Lower lobe of right lung (tissue), 2 donors: ENCODE results near the gene DLGAP1. TPM values are rescaled to one million over a fixed set of nuclear protein-coding genes. Genes with fewer than 3 reads are reported as not detected.

ENCODE experiments used
- ATAC-seq, 2 donors: fragments of 200-7000 bp; cut with Tn5 transposase; one replicate each; pipeline ENCODE4 v1.9.1; 2020 to 2022; ENCODE audit warnings: mild to moderate bottlenecking in 2 of 2, moderate library complexity in 2 of 2
- DNase-seq: peaks from one replicate; pipeline ENCODE4 v3.0.0-alpha.2; 2020
- H3K27ac ChIP-seq: fragments of 200-600 bp; one replicate; pipeline ENCODE4 v1.8.0; 2022
- H3K27me3 ChIP-seq: fragments of 200-600 bp; one replicate; pipeline ENCODE4 v1.8.0; 2022; ENCODE audit warnings: low read depth
- H3K36me3 ChIP-seq: fragments of 200-600 bp; one replicate; pipeline ENCODE4 v1.8.0; 2022; ENCODE audit warnings: mild to moderate bottlenecking
- H3K4me1 ChIP-seq: fragments of 200-600 bp; one replicate; pipeline ENCODE4 v1.8.0; 2022
- H3K4me3 ChIP-seq: fragments of 200-600 bp; one replicate; pipeline ENCODE4 v1.8.0; 2022; ENCODE audit warnings: mild to moderate bottlenecking
- H3K9me3 ChIP-seq: fragments of 200-600 bp; one replicate; pipeline ENCODE4 v1.8.0; 2022
- intact Hi-C: fragments of 100-400 bp; cut with DNase I; formaldehyde crosslinking; loops from one replicate; pipeline ENCODE4 v1.11.0; 2022
- total RNA-seq: library from RNA; stranded (reverse); fragmentation: NEBNext Ultra II Directional; extraction: Animal tissue kit (Norgen Biotek cat#: 25700); gene quantifications from one replicate; pipeline ENCODE4 v1.2.1, GENCODE V29; 2021
- TF ChIP-seq, protein P1 (sequence below): fragments of 200-600 bp; IDR thresholded peaks from one replicate; pipeline ENCODE4 v1.8.0; 2022; ENCODE audit warnings: antibody characterized with exemption, mild to moderate bottlenecking
- donor health status: DM: no; HTN: yes; CAD: no; lungs with severe emphysema.

DLGAP1 gene
- total RNA-seq, 1 donor from 2014 or later, result 3.8 TPM

GRCh38 chr18:3461704-3462103 lies 993.4 kb downstream of the DLGAP1 start:
- no peak overlapping the region for H3K4me3 ChIP-seq
- TF ChIP-seq, protein P1, sequence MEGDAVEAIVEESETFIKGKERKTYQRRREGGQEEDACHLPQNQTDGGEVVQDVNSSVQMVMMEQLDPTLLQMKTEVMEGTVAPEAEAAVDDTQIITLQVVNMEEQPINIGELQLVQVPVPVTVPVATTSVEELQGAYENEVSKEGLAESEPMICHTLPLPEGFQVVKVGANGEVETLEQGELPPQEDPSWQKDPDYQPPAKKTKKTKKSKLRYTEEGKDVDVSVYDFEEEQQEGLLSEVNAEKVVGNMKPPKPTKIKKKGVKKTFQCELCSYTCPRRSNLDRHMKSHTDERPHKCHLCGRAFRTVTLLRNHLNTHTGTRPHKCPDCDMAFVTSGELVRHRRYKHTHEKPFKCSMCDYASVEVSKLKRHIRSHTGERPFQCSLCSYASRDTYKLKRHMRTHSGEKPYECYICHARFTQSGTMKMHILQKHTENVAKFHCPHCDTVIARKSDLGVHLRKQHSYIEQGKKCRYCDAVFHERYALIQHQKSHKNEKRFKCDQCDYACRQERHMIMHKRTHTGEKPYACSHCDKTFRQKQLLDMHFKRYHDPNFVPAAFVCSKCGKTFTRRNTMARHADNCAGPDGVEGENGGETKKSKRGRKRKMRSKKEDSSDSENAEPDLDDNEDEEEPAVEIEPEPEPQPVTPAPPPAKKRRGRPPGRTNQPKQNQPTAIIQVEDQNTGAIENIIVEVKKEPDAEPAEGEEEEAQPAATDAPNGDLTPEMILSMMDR, result no peak

DNA sequence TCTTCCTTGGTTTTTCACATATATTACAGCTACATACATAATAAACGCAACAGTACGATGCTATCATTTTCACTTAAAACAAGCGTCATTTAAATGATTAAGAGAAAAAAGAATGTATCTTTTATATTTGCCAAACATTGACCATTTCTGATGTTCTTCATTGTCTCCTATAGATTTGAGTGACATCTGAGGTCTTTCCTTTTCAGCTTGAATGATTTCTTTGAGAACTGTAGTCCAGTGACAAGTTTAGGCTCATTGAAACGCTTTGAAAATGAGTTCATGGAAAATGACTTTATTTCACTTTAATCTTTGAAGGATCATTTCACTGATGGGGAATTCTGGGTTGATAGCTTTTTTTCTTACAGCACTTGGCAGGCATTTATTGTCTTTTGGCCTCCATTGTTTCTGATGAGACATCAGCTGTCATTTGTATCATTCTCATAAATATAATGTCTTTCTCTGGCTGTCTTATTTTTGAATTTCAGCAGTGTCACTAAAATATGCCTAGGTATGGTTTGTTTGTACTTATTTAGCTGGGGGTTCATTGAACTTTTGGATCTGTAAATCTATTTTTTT lies 994.2 kb downstream of the DLGAP1 start:
- H3K4me1 ChIP-seq, result peaks cover 32% of the 10 kb centered on the region
- H3K27me3 ChIP-seq, result no peaks in the 10 kb centered on the region
- H3K9me3 ChIP-seq, result peaks cover 4% of the 10 kb centered on the region
- TF ChIP-seq, protein P1, result no peak
- no peak overlapping the region for H3K4me3 ChIP-seq
- no peak overlapping the region for H3K27ac ChIP-seq
- ATAC-seq (no peak), DNase-seq (no peak)
- peaks cover 32% of the 10 kb centered on the region for H3K36me3 ChIP-seq
- intact Hi-C loops, result no loop called here

More at GRCh38 chr18:3461704-3462103, 993.4 kb downstream of the DLGAP1 start:
- ATAC-seq, result no peak
- H3K4me1 ChIP-seq, result peaks cover 30% of the 10 kb centered on the region
- peaks cover 25% of the 10 kb centered on the region for H3K36me3 ChIP-seq
- no peaks in the 10 kb centered on the region for H3K27me3 ChIP-seq
- intact Hi-C loops, result no loop called here
- DNase-seq, result no peak
- H3K9me3 ChIP-seq, result peaks cover 4% of the 10 kb centered on the region
- H3K27ac ChIP-seq, result no peak overlapping the region

- Histone ChIP-seq H3K4me3 (no peak overlapping the region), H3K36me3 (peaks cover 32% of the 10 kb centered on the region), H3K27ac (peak overlapping the region; percentile 15), H3K27me3 (no peaks in the 10 kb centered on the region), H3K9me3 (peaks cover 4% of the 10 kb centered on the region), H3K4me1 (peaks cover 44% of the 10 kb centered on the region)
- peak in 1 of 2 donors; percentile 44 for ATAC-seq
- DNase-seq, result no peak
- intact Hi-C loops, result loop anchor here (10.0 kb wide), 2 partner anchors 126 to 174 kb away; no protein-coding TSS in a partner anchor
- TF ChIP-seq, protein P1, result no peak
Measured at GRCh38 chr18:3458952-3459853, 995.9 kb downstream of the DLGAP1 start.

- Histone ChIP-seq H3K27ac (peak overlapping the region; percentile 15), H3K36me3 (peaks cover 32% of the 10 kb centered on the region), H3K27me3 (no peaks in the 10 kb centered on the region), H3K9me3 (peaks cover 4% of the 10 kb centered on the region), H3K4me1 (peaks cover 45% of the 10 kb centered on the region), H3K4me3 (no peak overlapping the region)
- DNase-seq, result no peak
- TF ChIP-seq, protein P1, result no peak
- ATAC-seq, result no peak
- intact Hi-C loops, result loop anchor here (10.0 kb wide), 2 partner anchors 126 to 174 kb away; no protein-coding TSS in a partner anchor
Measured at GRCh38 chr18:3458378-3458777, 996.7 kb downstream of the DLGAP1 start.

GRCh38 chr18:3457261-3457724 lies 997.8 kb downstream of the DLGAP1 start:
- Histone ChIP-seq H3K27ac (peak overlapping the region; percentile 99), H3K9me3 (peaks cover 4% of the 10 kb centered on the region), H3K27me3 (no peaks in the 10 kb centered on the region), H3K36me3 (peaks cover 32% of the 10 kb centered on the region), H3K4me1 (peaks cover 55% of the 10 kb centered on the region), H3K4me3 (no peak overlapping the region)
- ATAC-seq (no peak), DNase-seq (no peak)
- intact Hi-C loops, result loop anchor here (10.0 kb wide), 2 partner anchors 128 to 172 kb away; no protein-coding TSS in a partner anchor
- TF ChIP-seq, protein P1, result no peak
